Measurements from ENCODE around the gene C9orf85.

C9orf85 gene

GRCh38 chr9:71911061-71911907 lies at the start of gene C9orf85, which contains the start of gene ABHD17B:
Gene C9orf85 (plus strand): TSS chr9:71911639. CDS start chr9:71911735, 96 bp downstream.
Gene ABHD17B (minus strand): TSS chr9:71911193. CDS start chr9:71875080, 36,113 bp downstream.
- Histone ChIP-seq H3K27ac (peak within 1 kb of the TSS; percentile 81), H3K9ac (ENCODE audit: insufficient read length) (peak within 1 kb of the TSS; percentile 76), H3K9me3 (ENCODE audit: low read depth, low read length) (no peaks in the 10 kb centered on the region), H3K36me3 (ENCODE audit: insufficient read depth, low read length) (no peaks in the 10 kb centered on the region), H3K4me3 (peak within 1 kb of the TSS; percentile 95)
- peak; percentile 97 for DNase-seq (ENCODE audit: low read depth, low spot score)
- peak; percentile 89 for TF ChIP-seq POLR2AphosphoS5 (IDR thresholded peaks at IDR 0.05; ENCODE audit: borderline replicate concordance, low read depth, low read length)
- no peak for TF ChIP-seq FOXP2 (optimal IDR thresholded peaks at IDR 0.05; ENCODE audit: control extremely low read depth, extremely low read length, insufficient read depth)
- TF ChIP-seq EZH2 (IDR thresholded peaks at IDR 0.05): no peak

- peaks cover 16% of the 10 kb centered on the region for H3K9me3 ChIP-seq (ENCODE audit: low read depth, low read length)
- no peak overlapping the region for H3K27ac ChIP-seq
- no peak overlapping the region for H3K4me3 ChIP-seq
- DNase-seq (ENCODE audit: low read depth, low spot score): no peak
- H3K9ac ChIP-seq (ENCODE audit: insufficient read length): no peak overlapping the region
- TF ChIP-seq POLR2AphosphoS5 (IDR thresholded peaks at IDR 0.05; ENCODE audit: borderline replicate concordance, low read depth, low read length) (no peak), EZH2 (IDR thresholded peaks at IDR 0.05) (no peak), FOXP2 (optimal IDR thresholded peaks at IDR 0.05; ENCODE audit: control extremely low read depth, extremely low read length, insufficient read depth) (no peak)
- peaks cover 13% of the 10 kb centered on the region for H3K36me3 ChIP-seq (ENCODE audit: insufficient read depth, low read length)
Measured at GRCh38 chr9:71863631-71864030, 47.8 kb upstream of the C9orf85 start.

GRCh38 chr9:71875345-71875744 lies 36.1 kb upstream of the C9orf85 start:
- H3K36me3 ChIP-seq (ENCODE audit: insufficient read depth, low read length): peaks cover 7% of the 10 kb centered on the region
- no peak overlapping the region for H3K4me3 ChIP-seq
- DNase-seq (ENCODE audit: low read depth, low spot score): no peak
- TF ChIP-seq FOXP2 (optimal IDR thresholded peaks at IDR 0.05; ENCODE audit: control extremely low read depth, extremely low read length, insufficient read depth) (no peak), EZH2 (IDR thresholded peaks at IDR 0.05) (no peak), POLR2AphosphoS5 (IDR thresholded peaks at IDR 0.05; ENCODE audit: borderline replicate concordance, low read depth, low read length) (no peak)
- no peak overlapping the region for H3K27ac ChIP-seq
- H3K9me3 ChIP-seq (ENCODE audit: low read depth, low read length): 0 out of 2 replicates have a peak, but pooled peaks cover 5% of the 10 kb centered on the region
- H3K9ac ChIP-seq (ENCODE audit: insufficient read length): no peak overlapping the region

- peaks cover 7% of the 10 kb centered on the region for H3K36me3 ChIP-seq (ENCODE audit: insufficient read depth, low read length)
- no peak overlapping the region for H3K27ac ChIP-seq
- no peak overlapping the region for H3K4me3 ChIP-seq
- TF ChIP-seq POLR2AphosphoS5 (IDR thresholded peaks at IDR 0.05; ENCODE audit: borderline replicate concordance, low read depth, low read length) (no peak), FOXP2 (optimal IDR thresholded peaks at IDR 0.05; ENCODE audit: control extremely low read depth, extremely low read length, insufficient read depth) (no peak), EZH2 (IDR thresholded peaks at IDR 0.05) (no peak)
- H3K9ac ChIP-seq (ENCODE audit: insufficient read length): no peak overlapping the region
- H3K9me3 ChIP-seq (ENCODE audit: low read depth, low read length): 0 out of 2 replicates have a peak, but pooled peaks cover 8% of the 10 kb centered on the region
- DNase-seq (ENCODE audit: low read depth, low spot score): no peak
Measured at GRCh38 chr9:71876106-71876505, 35.3 kb upstream of the C9orf85 start.

- TF ChIP-seq FOXP2 (optimal IDR thresholded peaks at IDR 0.05; ENCODE audit: control extremely low read depth, extremely low read length, insufficient read depth): no peak
- no peak for TF ChIP-seq POLR2AphosphoS5 (IDR thresholded peaks at IDR 0.05; ENCODE audit: borderline replicate concordance, low read depth, low read length)
- TF ChIP-seq EZH2 (IDR thresholded peaks at IDR 0.05): no peak
- no peak overlapping the region for H3K4me3 ChIP-seq
- H3K9me3 ChIP-seq (ENCODE audit: low read depth, low read length): 0 out of 2 replicates have a peak, but pooled peaks cover 8% of the 10 kb centered on the region
- H3K9ac ChIP-seq (ENCODE audit: insufficient read length): no peak overlapping the region
- no peak for DNase-seq (ENCODE audit: low read depth, low spot score)
- peaks cover 7% of the 10 kb centered on the region for H3K36me3 ChIP-seq (ENCODE audit: insufficient read depth, low read length)
- no peak overlapping the region for H3K27ac ChIP-seq
Measured at GRCh38 chr9:71876829-71877228, 34.6 kb upstream of the C9orf85 start.

- no peak overlapping the region for H3K4me3 ChIP-seq
- peaks cover 11% of the 10 kb centered on the region; the same call in 1 of the 2 replicates for H3K9me3 ChIP-seq (ENCODE audit: low read depth, low read length)
- no peak overlapping the region for H3K27ac ChIP-seq
- H3K9ac ChIP-seq (ENCODE audit: insufficient read length): no peak overlapping the region
- no peak for DNase-seq (ENCODE audit: low read depth, low spot score)
- peaks cover 7% of the 10 kb centered on the region for H3K36me3 ChIP-seq (ENCODE audit: insufficient read depth, low read length)
- no peak for TF ChIP-seq POLR2AphosphoS5 (IDR thresholded peaks at IDR 0.05; ENCODE audit: borderline replicate concordance, low read depth, low read length)
- no peak for TF ChIP-seq FOXP2 (optimal IDR thresholded peaks at IDR 0.05; ENCODE audit: control extremely low read depth, extremely low read length, insufficient read depth)
- TF ChIP-seq EZH2 (IDR thresholded peaks at IDR 0.05): no peak
Measured at GRCh38 chr9:71878327-71879274, 32.8 kb upstream of the C9orf85 start.

- H3K9ac ChIP-seq (ENCODE audit: insufficient read length): no peak overlapping the region
- peaks cover 4% of the 10 kb centered on the region for H3K36me3 ChIP-seq (ENCODE audit: insufficient read depth, low read length)
- no peak overlapping the region for H3K27ac ChIP-seq
- TF ChIP-seq POLR2AphosphoS5 (IDR thresholded peaks at IDR 0.05; ENCODE audit: borderline replicate concordance, low read depth, low read length) (no peak), FOXP2 (optimal IDR thresholded peaks at IDR 0.05; ENCODE audit: control extremely low read depth, extremely low read length, insufficient read depth) (no peak), EZH2 (IDR thresholded peaks at IDR 0.05) (no peak)
- H3K9me3 ChIP-seq (ENCODE audit: low read depth, low read length): peaks cover 17% of the 10 kb centered on the region; the same call in 1 of the 2 replicates
- H3K4me3 ChIP-seq: no peak overlapping the region
- DNase-seq (ENCODE audit: low read depth, low spot score): no peak
Measured at GRCh38 chr9:71879644-71880174, 31.7 kb upstream of the C9orf85 start.
